Measurements from ENCODE around the gene MRM3.

GRCh38 chr17:807523-808294 is 25.6 kb downstream of the MRM3 start:
- TF ChIP-seq CTCF (IDR thresholded peaks at IDR 0.05) (no peak), POLR2A (IDR thresholded peaks at IDR 0.05) (no peak)

Data from heart left ventricle (tissue), 13 donors.